Esophagus (tissue), 2 donors: ENCODE data around the gene DCAF4. TPM values are rescaled to one million over a fixed set of nuclear protein-coding genes. Genes with fewer than 3 reads are reported as not detected.

Experiments
- H3K27ac ChIP-seq, 2 donors: one replicate each; pipeline ENCODE4 v1.5.1; 2013; ENCODE audit warnings: low read depth in 2 of 2, mild to moderate bottlenecking in 2 of 2, inconsistent platforms in 1 of 2, low read length in 1 of 2, moderate library complexity in 1 of 2
- H3K27me3 ChIP-seq, 2 donors: one replicate each; pipeline ENCODE4 v1.6.1; 2013; ENCODE audit warnings: low read length in 2 of 2, control low read depth in 1 of 2, mild to moderate bottlenecking in 1 of 2; ENCODE audit not compliant: insufficient read depth in 2 of 2, control insufficient read depth in 1 of 2
- H3K36me3 ChIP-seq, 2 donors: one replicate each; pipeline ENCODE4 v1.6.1; 2013; ENCODE audit warnings: low read length in 1 of 2; ENCODE audit not compliant: control insufficient read depth in 2 of 2, insufficient read depth in 2 of 2
- H3K4me1 ChIP-seq, 2 donors: one replicate each; pipeline ENCODE4 v1.6.1; 2013; ENCODE audit warnings: low read length in 1 of 2; ENCODE audit not compliant: control insufficient read depth in 2 of 2, insufficient read depth in 2 of 2
- H3K4me3 ChIP-seq, 2 donors: one replicate each; pipeline ENCODE4 v1.5.1; 2013; ENCODE audit warnings: low read length in 2 of 2, mild to moderate bottlenecking in 2 of 2, low read depth in 1 of 2, moderate library complexity in 1 of 2
- H3K9me3 ChIP-seq, 2 donors: one replicate each; pipeline ENCODE4 v1.6.1; 2013; ENCODE audit warnings: mild to moderate bottlenecking in 2 of 2, low read depth in 1 of 2, low read length in 1 of 2, moderate library complexity in 1 of 2; ENCODE audit not compliant: control insufficient read depth in 2 of 2, insufficient read depth in 1 of 2
- WGBS, 2 donors: extraction: QIAGEN DNeasy Blood & Tissue Kit; methylation state at CpG; one replicate each; pipeline ENCODE4 v1.1.7; 2013; 5-methylcytosine and 5-hydroxymethylcytosine counted together
- polyA plus RNA-seq, 2 donors: library from polyadenylated mRNA; stranded (reverse); fragments of 200-250 nt; gene quantifications; one replicate each; pipeline ENCODE4 v1.2.3, GENCODE V29; 2013
- donor health status: healthy with polysubstance abuse.
- donor health status: Bipolar disorder and iron deficiency.

DCAF4 gene, protein sequence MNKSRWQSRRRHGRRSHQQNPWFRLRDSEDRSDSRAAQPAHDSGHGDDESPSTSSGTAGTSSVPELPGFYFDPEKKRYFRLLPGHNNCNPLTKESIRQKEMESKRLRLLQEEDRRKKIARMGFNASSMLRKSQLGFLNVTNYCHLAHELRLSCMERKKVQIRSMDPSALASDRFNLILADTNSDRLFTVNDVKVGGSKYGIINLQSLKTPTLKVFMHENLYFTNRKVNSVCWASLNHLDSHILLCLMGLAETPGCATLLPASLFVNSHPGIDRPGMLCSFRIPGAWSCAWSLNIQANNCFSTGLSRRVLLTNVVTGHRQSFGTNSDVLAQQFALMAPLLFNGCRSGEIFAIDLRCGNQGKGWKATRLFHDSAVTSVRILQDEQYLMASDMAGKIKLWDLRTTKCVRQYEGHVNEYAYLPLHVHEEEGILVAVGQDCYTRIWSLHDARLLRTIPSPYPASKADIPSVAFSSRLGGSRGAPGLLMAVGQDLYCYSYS
- polyA plus RNA-seq: 1 to 10 TPM; 5.6 to 7.5 TPM

DNA sequence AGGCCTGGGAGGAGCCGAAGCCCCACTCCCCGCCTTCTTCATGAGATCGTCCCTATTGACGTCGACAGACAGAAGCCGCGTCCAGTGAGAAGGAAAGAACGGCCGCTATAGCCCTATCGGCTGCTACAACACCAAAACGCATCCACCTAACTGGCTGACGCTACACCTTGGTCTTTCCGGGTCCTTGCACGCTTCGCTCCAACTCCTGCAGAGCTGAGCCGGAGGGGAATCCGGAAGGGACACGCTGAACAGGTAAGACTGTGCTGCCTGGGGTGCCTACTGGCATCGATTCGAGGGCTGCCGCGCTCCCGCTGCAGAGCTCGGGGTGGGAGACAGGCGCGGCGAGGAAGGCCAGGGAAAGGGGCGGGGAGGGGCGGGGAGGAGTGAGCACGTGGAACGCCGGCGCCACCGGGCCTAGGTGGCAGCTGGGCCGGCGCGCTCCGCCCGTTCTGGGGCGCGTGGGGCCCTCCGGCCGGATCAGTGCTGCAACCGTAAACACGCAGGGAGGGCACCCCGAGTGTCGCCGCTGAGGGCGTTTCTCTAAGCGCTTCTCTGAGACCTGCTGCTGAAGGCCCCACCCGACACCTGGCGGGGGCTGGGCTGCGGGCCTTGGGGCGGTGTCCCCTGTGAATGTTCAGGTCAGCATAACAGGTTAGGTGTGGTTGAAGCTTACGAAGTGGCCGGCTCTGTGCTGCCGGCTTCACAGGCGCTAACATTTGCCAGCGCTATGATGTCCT, at the start of gene DCAF4:
Gene DCAF4 (plus strand): TSS at position 173 of the 737 bp plus-strand sequence. CDS start 11,515 bp downstream, outside the sequence.
- 0% methylated on average over 59 of the region's 59 CpGs for WGBS, 2 donors
- H3K4me3 ChIP-seq: peak within 1 kb of the TSS; percentile 68 to 79
- H3K36me3 ChIP-seq: no peaks in the 10 kb centered on the region
- H3K4me1 ChIP-seq: no peaks in the 10 kb centered on the region
- H3K27me3 ChIP-seq: no peaks in the 10 kb centered on the region
- H3K9me3 ChIP-seq: no peaks in the 10 kb centered on the region
- peak within 1 kb of the TSS; percentile 90 to 93 for H3K27ac ChIP-seq

DNA sequence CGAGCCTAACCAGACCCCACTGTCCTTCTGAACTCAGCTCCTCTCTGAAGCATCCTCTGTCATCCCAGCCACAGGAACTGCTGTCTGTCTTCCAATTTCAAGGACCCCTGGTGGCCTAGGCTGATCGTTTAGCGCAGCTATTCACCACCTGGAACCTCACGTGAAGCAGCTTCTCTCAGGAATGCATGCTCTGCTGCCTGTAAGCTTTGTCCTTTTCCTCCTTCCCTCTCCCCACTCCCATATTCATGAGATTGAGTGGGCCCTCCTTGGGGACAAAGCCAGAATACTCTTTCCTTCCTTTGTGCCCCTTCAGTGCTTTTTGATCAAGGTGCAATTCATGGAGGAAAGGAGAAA, 49.6 kb upstream of the DCAF4 start:
- WGBS, 2 donors: 45 to 50% methylated on average over 4 of the region's 4 CpGs
- no peaks in the 10 kb centered on the region for H3K4me1 ChIP-seq
- H3K36me3 ChIP-seq: no peaks in the 10 kb centered on the region
- H3K27ac ChIP-seq: no peak overlapping the region
- H3K9me3 ChIP-seq: peaks cover 0 to 2% of the 10 kb centered on the region in 2 donors
- H3K27me3 ChIP-seq: no peaks in the 10 kb centered on the region
- no peak overlapping the region for H3K4me3 ChIP-seq

DNA sequence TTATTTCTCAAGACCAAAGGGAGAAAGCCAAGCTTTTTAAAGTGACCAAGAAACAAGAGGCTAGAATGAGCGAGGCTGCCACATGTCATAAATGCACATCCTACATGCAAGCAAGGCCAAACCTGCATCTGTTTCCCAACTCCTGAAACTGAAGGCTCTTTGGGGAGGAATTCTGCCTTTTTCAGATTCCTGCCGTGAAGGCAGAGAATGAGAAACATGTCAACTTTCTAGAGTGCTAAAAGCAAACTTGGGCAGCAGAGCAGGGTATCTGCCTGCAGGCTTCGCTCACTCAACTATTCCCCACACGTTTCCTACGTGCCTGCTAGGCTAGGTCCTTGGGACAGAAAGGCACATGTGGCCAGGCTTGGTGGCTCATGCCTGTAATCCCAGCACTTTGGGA, 47.5 kb upstream of the DCAF4 start:
- Histone ChIP-seq H3K27me3 (no peaks in the 10 kb centered on the region), H3K4me1 (no peaks in the 10 kb centered on the region), H3K27ac (no peak overlapping the region), H3K9me3 (no peaks in the 10 kb centered on the region), H3K4me3 (no peak overlapping the region), H3K36me3 (no peaks in the 10 kb centered on the region)
- WGBS, 2 donors: 90 to 91% methylated on average over 5 of the region's 5 CpGs

DNA sequence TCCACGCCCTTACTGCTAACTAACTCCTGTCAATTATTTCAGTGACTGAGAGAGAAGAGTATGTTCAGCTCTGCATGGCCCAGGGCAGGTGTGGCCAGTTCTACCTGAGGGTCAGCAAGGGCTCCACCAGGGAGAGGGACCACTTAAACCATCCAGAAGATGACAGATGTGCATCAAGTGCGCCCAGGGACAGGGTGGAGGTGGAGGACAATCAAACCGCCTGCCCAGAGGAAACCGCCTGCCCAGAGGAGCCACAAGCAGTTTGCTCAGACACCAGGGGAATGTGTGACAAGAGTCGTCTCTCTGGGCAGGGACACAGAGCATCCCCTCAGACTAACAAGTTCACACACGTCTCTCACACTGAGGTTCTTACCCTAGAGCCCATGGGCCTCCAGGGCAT, 46.8 kb upstream of the DCAF4 start:
- Histone ChIP-seq H3K4me3 (no peak overlapping the region), H3K27ac (no peak overlapping the region), H3K36me3 (no peaks in the 10 kb centered on the region), H3K27me3 (no peaks in the 10 kb centered on the region), H3K9me3 (no peaks in the 10 kb centered on the region), H3K4me1 (no peaks in the 10 kb centered on the region)
- 85 to 89% methylated on average over 6 of the region's 6 CpGs for WGBS, 2 donors

DNA sequence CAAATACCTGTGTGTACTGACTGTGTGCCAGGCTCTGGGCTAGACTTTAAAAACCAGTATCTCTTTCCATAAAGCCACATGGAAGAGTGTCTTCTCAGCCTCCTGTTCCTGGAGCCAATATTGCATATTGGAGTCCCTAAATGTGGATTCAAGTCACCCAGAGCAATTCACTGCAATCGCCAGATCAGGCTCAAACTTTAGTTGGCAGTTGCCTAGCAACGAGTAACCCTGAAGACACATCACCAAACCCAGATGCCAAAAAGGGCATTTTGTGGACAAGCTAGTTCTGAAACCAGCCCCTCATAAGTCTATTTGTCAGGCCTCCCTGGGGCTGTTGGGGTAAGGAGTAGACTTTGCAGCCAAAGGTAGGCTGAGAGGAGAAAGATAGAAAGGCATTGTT, 46.1 kb upstream of the DCAF4 start:
- WGBS, 2 donors: 78 to 82% methylated on average over 2 of the region's 2 CpGs
- H3K9me3 ChIP-seq: no peaks in the 10 kb centered on the region

DNA sequence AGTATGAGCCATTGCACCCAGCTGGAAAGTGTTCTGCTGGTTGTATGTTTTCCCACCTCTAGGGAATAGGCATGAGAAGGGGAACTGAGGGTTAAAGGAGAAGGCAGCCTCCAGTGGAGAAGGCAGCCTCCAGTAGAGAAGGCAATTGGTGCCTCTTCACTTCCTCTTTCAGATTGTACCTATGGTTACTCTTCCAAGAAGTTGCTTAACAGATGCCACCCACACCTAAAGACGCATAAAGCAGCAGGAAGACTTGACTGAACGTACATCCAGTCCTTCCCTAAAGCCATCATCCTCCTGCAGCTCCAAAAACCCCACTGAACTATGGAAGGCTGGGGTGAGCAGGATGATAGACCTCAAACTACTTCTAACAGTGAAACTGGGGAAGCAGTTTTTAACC, 45.4 kb upstream of the DCAF4 start:
- Histone ChIP-seq H3K4me3 (no peak overlapping the region), H3K4me1 (no peaks in the 10 kb centered on the region), H3K27me3 (no peaks in the 10 kb centered on the region), H3K9me3 (no peaks in the 10 kb centered on the region), H3K36me3 (no peaks in the 10 kb centered on the region), H3K27ac (no peak overlapping the region)
- 71 to 78% methylated on average over 2 of the region's 2 CpGs for WGBS, 2 donors

More for the DNA sequence above, 46.1 kb upstream of the DCAF4 start:
- Histone ChIP-seq H3K27me3 (no peaks in the 10 kb centered on the region), H3K27ac (no peak overlapping the region), H3K4me1 (no peaks in the 10 kb centered on the region), H3K4me3 (no peak overlapping the region), H3K36me3 (no peaks in the 10 kb centered on the region)

DNA sequence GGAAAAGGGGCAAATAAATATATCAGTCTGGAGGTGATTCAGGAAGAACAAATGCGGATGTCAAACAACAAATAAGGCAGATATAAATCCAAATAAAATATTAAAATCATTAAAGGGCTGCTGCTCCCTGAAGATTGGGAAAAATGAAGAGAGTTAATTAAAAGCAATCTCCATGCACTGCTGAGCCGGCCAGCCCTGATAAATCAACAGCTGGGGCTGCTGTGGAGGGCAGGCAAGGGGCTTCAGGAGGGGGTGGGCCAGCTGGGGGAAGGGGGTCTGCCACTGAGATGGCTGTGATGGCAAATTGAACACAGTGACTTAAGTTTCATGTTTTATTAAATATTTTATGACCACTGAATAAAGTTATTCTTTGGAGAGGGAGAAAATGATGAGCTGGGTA, 44.7 kb upstream of the DCAF4 start:
- Histone ChIP-seq H3K36me3 (no peaks in the 10 kb centered on the region), H3K27me3 (no peaks in the 10 kb centered on the region), H3K4me1 (no peaks in the 10 kb centered on the region), H3K27ac (no peak overlapping the region), H3K9me3 (no peaks in the 10 kb centered on the region), H3K4me3 (no peak overlapping the region)
- WGBS, 2 donors: 64 to 69% methylated on average over 2 of the region's 2 CpGs

DNA sequence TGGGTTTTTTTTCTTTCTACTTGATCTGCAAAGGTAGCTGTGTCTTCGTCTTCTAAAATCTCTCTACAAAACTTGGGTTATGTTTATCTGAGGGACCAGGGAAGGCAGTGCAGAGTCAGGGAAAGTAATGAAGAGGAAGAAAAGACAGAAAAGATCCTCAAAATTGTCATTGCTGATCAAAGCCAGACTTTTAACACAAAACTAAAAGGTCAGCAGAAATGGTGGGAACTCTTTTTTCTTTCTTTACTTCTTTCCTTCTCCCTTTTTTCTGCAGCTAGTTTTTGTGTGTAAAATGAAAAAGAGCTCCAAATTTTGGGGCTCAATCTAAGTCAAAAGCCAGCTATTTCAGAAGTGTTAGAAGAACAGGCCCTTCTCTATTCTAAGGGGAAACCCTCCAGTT, 44.2 kb upstream of the DCAF4 start:
- Histone ChIP-seq H3K4me3 (no peak overlapping the region), H3K27ac (no peak overlapping the region), H3K36me3 (no peaks in the 10 kb centered on the region), H3K4me1 (no peaks in the 10 kb centered on the region), H3K27me3 (no peaks in the 10 kb centered on the region), H3K9me3 (no peaks in the 10 kb centered on the region)
- WGBS, 2 donors: 91 to 95% methylated on average over 1 of the region's 1 CpG

DNA sequence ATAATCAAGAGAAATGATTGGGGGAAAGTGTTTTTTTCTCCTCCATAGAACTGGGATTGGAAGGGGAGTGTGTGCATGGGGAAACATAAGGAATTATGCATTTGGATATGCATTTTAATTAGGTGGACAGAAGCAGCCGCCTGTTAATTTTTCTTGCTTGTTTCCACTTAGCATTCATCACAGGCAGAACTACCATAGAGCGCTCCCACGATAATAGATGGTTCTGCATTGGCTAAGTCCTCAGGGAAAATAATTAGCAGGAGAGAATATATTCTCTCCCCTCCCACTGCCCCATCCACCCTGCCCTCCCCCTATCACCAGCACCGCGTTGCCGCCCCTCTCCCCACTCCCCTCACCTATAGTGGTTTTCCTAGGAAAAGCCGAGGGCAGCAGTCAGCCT, 43.8 kb upstream of the DCAF4 start:
- H3K9me3 ChIP-seq: no peaks in the 10 kb centered on the region
- 72 to 83% methylated on average over 7 of the region's 7 CpGs for WGBS, 2 donors

More for the DNA sequence above, 43.8 kb upstream of the DCAF4 start:
- H3K27me3 ChIP-seq: no peaks in the 10 kb centered on the region
- H3K27ac ChIP-seq: no peak overlapping the region
- H3K36me3 ChIP-seq: no peaks in the 10 kb centered on the region
- no peak overlapping the region for H3K4me3 ChIP-seq
- no peaks in the 10 kb centered on the region for H3K4me1 ChIP-seq
